ENCODE data around the gene CDKN1A. TPM values are rescaled to one million over a fixed set of nuclear protein-coding genes. Genes with fewer than 3 reads are reported as not detected.

The CDKN1A gene
- total RNA-seq, 1 donor from 2014 or later: 50.4 TPM

GRCh38 chr6:36634317-36635108, 44.0 kb upstream of the CDKN1A start:
- Mint-ChIP-seq H3K4me3 (no peak overlapping the region), H3K9me3 (no peaks in the 10 kb centered on the region), H3K4me1 (peaks cover 10% of the 10 kb centered on the region), H3K27me3 (no peaks in the 10 kb centered on the region), H3K27ac (no peak overlapping the region), H3K36me3 (ENCODE audit: low read depth) (no peaks in the 10 kb centered on the region)
- DNase-seq (no peak), ATAC-seq (ENCODE audit: low read depth) (no peak)
- ChIA-PET POLR2A (no interaction called here), CTCF (no interaction called here)
- intact Hi-C loops (cut with micrococcal nuclease): no loop called here
- no peak for TF ChIP-seq CTCF (IDR thresholded peaks at IDR 0.05)

- ChIA-PET CTCF (no interaction called here), POLR2A (no interaction called here)
- H3K27ac Mint-ChIP-seq: no peak overlapping the region
- no peaks in the 10 kb centered on the region for H3K36me3 Mint-ChIP-seq (ENCODE audit: low read depth)
- H3K27me3 Mint-ChIP-seq: no peaks in the 10 kb centered on the region
- intact Hi-C loops (cut with micrococcal nuclease): no loop called here
- no peaks in the 10 kb centered on the region for H3K4me1 Mint-ChIP-seq
- ATAC-seq (ENCODE audit: low read depth) (no peak), DNase-seq (no peak)
- H3K9me3 Mint-ChIP-seq: no peaks in the 10 kb centered on the region
- no peak overlapping the region for H3K4me3 Mint-ChIP-seq
- TF ChIP-seq CTCF (IDR thresholded peaks at IDR 0.05): no peak
Observed at GRCh38 chr6:36636283-36636682, 42.2 kb upstream of the CDKN1A start.

GRCh38 chr6:36636687-36637418, 41.7 kb upstream of the CDKN1A start:
- intact Hi-C loops (cut with micrococcal nuclease): no loop called here
- H3K9me3 Mint-ChIP-seq: no peaks in the 10 kb centered on the region
- no peak overlapping the region for H3K27ac Mint-ChIP-seq
- ChIA-PET CTCF (no interaction called here), POLR2A (no interaction called here)
- no peaks in the 10 kb centered on the region for H3K4me1 Mint-ChIP-seq
- no peaks in the 10 kb centered on the region for H3K36me3 Mint-ChIP-seq (ENCODE audit: low read depth)
- no peak for TF ChIP-seq CTCF (IDR thresholded peaks at IDR 0.05)
- DNase-seq (no peak), ATAC-seq (ENCODE audit: low read depth) (no peak)
- H3K27me3 Mint-ChIP-seq: no peaks in the 10 kb centered on the region
- H3K4me3 Mint-ChIP-seq: no peak overlapping the region

- Mint-ChIP-seq H3K4me1 (no peaks in the 10 kb centered on the region), H3K27ac (no peak overlapping the region), H3K36me3 (ENCODE audit: low read depth) (no peaks in the 10 kb centered on the region), H3K27me3 (no peaks in the 10 kb centered on the region), H3K9me3 (no peaks in the 10 kb centered on the region), H3K4me3 (no peak overlapping the region)
- ATAC-seq (ENCODE audit: low read depth) (no peak), DNase-seq (no peak)
- TF ChIP-seq CTCF (IDR thresholded peaks at IDR 0.05): no peak
- intact Hi-C loops (cut with micrococcal nuclease): no loop called here
- ChIA-PET CTCF (no interaction called here), POLR2A (interaction anchor here (0.5 kb wide), 1 partner anchor 14 kb away, joined by 5 read pairs; no protein-coding TSS in a partner anchor)
Observed at GRCh38 chr6:36638579-36638978, 39.9 kb upstream of the CDKN1A start.

GRCh38 chr6:36639171-36639808, 39.2 kb upstream of the CDKN1A start:
- ChIA-PET CTCF (no interaction called here), POLR2A (interaction anchor here (0.5 kb wide), 1 partner anchor 13 kb away, joined by 5 read pairs; no protein-coding TSS in a partner anchor)
- Mint-ChIP-seq H3K9me3 (no peaks in the 10 kb centered on the region), H3K27ac (no peak overlapping the region), H3K27me3 (no peaks in the 10 kb centered on the region), H3K4me1 (no peaks in the 10 kb centered on the region), H3K36me3 (ENCODE audit: low read depth) (no peaks in the 10 kb centered on the region), H3K4me3 (no peak overlapping the region)
- DNase-seq: no peak
- no peak for ATAC-seq (ENCODE audit: low read depth)
- intact Hi-C loops (cut with micrococcal nuclease): no loop called here
- TF ChIP-seq CTCF (IDR thresholded peaks at IDR 0.05): no peak

Measured in activated B cell treated with CpG ODN at 0.5 μM for 24 hours (primary cell).